SKM-1 treated with dmso at 0.1 percent for 144 hours (cell line): ENCODE measurements around the gene SLAMF8.

ENCODE experiments used
- DNase-seq: peaks from one replicate; lab custom pipeline; 2025; ENCODE audit not compliant: unreplicated experiment; lab: John Stamatoyannopoulos, UW

Gene SLAMF8

GRCh38 chr1:159845751-159846629 lies 19.3 kb downstream of the SLAMF8 start:
- no peak for DNase-seq

GRCh38 chr1:159847231-159847630 lies 20.6 kb downstream of the SLAMF8 start:
- no peak for DNase-seq

- DNase-seq = no peak
Measured at GRCh38 chr1:159848326-159848725, 21.7 kb downstream of the SLAMF8 start.

GRCh38 chr1:159849626-159850366 lies 23.1 kb downstream of the SLAMF8 start:
- DNase-seq = no peak

- DNase-seq = peak; percentile 72
Measured at GRCh38 chr1:159851407-159851806, 24.7 kb downstream of the SLAMF8 start.

GRCh38 chr1:159853417-159854115 lies 26.9 kb downstream of the SLAMF8 start:
- no peak for DNase-seq

GRCh38 chr1:159854116-159854692 lies 27.5 kb downstream of the SLAMF8 start:
- DNase-seq = peak; percentile 14

GRCh38 chr1:159854693-159855192 lies 28.1 kb downstream of the SLAMF8 start:
- peak; percentile 80 for DNase-seq

GRCh38 chr1:159855709-159856108 lies 29.0 kb downstream of the SLAMF8 start:
- DNase-seq = no peak

GRCh38 chr1:159856576-159856975 lies 29.9 kb downstream of the SLAMF8 start:
- no peak for DNase-seq

- DNase-seq = no peak
Measured at GRCh38 chr1:159857889-159858288, 31.2 kb downstream of the SLAMF8 start.

GRCh38 chr1:159859767-159860322 lies 33.2 kb downstream of the SLAMF8 start:
- DNase-seq = no peak

- DNase-seq = no peak
Measured at GRCh38 chr1:159860456-159860855, 33.8 kb downstream of the SLAMF8 start.

GRCh38 chr1:159861218-159861617 lies 34.5 kb downstream of the SLAMF8 start:
- no peak for DNase-seq

GRCh38 chr1:159862031-159862430 lies 35.4 kb downstream of the SLAMF8 start:
- DNase-seq = no peak

GRCh38 chr1:159862557-159862956 lies 35.9 kb downstream of the SLAMF8 start, which contains the start of gene VSIG8:
Gene VSIG8 (minus strand): TSS chr1:159862657. CDS start chr1:159862521, 136 bp downstream.
- no peak for DNase-seq

GRCh38 chr1:159864262-159864661 lies 37.6 kb downstream of the SLAMF8 start:
- DNase-seq = no peak

GRCh38 chr1:159866066-159866465 lies 39.4 kb downstream of the SLAMF8 start:
- DNase-seq = no peak

- DNase-seq = no peak
Measured at GRCh38 chr1:159866905-159867663, 40.4 kb downstream of the SLAMF8 start.

- DNase-seq = no peak
Measured at GRCh38 chr1:159867664-159868026, 41.0 kb downstream of the SLAMF8 start.
